Forelimb muscle (tissue), 1 donor: ENCODE data around the gene TLCD3A. TPM values are rescaled to one million over a fixed set of nuclear protein-coding genes. Genes with fewer than 3 reads are reported as not detected.
"Not testable (repeated sequence)": the region's sequence is repeated elsewhere in the genome, so short reads cannot be mapped to it uniquely, and the experiment has no call there.

Experiments used
- DNase-seq: peaks from one replicate; pipeline ENCODE4 v3.0.0-alpha.2; 2013; ENCODE audit warnings: low read depth
- polyA plus RNA-seq: library from polyadenylated mRNA; unstranded; fragments of 120-200 nt; gene quantifications from one replicate; pipeline ENCODE4 v1.2.1, GENCODE V29; 2013; ENCODE audit not compliant: insufficient read length

TLCD3A gene
- polyA plus RNA-seq, 1 donor, result 14.0 TPM

DNA sequence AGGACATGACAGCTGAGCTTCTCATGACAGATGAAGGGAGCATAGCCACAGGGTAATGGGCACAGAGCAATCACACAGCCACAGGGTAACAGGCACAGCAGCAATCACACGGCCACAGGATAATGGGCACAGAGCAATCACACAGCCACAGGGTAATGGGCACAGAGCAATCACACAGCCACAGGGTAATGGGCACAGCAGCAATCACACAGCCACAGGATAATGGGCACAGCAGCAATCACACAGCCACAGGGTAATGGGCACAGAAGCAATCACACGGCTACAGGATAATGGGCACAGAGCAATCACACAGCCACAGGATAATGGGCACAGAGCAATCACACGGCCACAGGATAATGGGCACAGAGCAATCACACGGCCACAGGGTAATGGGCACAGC lies 16.2 kb downstream of the TLCD3A start:
- DNase-seq, result not testable (repeated sequence)

DNA sequence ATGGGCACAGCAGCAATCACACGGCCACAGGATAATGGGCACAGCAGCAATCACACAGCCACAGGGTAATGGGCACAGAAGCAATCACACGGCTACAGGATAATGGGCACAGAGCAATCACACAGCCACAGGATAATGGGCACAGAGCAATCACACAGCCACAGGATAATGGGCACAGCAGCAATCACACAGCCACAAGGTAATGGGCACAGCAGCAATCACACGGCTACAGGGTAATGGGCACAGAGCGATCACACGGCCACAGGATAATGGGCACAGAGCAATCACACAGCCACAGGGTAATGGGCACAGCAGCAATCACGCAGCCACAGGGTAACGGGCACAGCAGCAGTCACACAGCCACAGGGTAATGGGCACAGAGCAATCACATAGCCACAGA lies 17.0 kb downstream of the TLCD3A start:
- not testable (repeated sequence) for DNase-seq

DNA sequence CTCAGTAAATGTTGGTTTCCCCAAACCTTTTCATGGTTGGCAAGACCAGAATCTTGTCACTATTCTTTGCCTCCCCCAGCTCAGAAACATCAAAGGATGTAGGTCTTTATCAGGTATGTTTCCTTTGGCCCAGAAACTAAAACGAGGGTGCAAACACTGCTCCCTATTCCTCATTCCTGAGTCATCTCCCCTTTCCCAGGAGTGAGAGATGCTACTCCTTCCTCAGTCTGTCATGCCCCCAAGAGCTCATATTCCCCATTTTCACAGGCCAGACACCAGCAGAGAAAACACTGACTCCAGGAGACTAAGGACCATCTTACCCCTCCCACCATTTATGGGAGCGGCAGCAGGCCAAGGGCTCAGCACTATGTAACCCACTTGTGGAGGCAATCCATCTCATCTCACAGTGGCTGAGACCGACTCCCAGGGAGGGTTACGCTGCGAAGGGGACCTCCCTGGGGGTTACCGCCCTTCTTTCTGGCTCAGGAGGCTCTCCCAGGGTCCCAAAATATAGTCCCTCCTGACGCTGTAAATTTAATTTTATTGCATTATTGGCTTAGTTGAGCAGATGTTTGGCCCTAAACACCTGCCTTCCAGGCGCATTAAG lies 18.1 kb downstream of the TLCD3A start:
- no peak for DNase-seq

- DNase-seq, result no peak
These were observed 19.0 kb downstream of the TLCD3A start for GRCh38 chr17:751269-752001.

DNA sequence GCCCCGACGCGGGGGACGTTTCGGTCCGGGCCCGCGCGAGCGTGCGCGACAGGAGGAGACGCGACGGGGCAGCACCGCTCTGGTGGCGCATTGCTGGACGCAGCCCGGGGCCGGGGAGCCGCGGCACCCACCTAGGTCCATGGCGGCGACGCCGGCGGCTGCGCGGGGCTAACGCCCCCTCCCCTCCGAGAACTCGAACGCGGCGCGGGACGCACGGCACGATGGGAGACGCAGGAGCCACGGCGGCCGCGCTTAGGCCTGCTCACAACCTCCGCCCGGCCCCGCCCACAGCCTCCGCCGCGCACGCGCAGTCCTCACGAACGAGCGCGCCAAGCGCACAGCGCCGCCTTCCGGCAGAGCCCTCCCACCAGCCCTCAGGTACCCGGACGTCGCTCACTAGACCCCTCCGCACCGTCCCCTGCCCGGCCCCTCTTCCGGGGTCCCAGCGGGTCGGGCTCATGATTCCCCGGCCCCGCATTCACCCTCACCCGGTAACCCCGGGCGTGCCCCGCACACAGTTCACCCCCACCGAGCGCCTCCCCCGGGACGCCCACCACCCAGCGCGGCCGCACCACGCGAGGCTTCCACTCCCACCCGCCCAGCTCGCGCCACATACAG lies 19.7 kb downstream of the TLCD3A start, which contains the start of gene GEMIN4:
TSS of gene GEMIN4 (minus strand) at position 263 of the 618 bp plus-strand sequence. CDS start at position 141, 122 bp downstream.
- DNase-seq, result peak; percentile 57

DNA sequence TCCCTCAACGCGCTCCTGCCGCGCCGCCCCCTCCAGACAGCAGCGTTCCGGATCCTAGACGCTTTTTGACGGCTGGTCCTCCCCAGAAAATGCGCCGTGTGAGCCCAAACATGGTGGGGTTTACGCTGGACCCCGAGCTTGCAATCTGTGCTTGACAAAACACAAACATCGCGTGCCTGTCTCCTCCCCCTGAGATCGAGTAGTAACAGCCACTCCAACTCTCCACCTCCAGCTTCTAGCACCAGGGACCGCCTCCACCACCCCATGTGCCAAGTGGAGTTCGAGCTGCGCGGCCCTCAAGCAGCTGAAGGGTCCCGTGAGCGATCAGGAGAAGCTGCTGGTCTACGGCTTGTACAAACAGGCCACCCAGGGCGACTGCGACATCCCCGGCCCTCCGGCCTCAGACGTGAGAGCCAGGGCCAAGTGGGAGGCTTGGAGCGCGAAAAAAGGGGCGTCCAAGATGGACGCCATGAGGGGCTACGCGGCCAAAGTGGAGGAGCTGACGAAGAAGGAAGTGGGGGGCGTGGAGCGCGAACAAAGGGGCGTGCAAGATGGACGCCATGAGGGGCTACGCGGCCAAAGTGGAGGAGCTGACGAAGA lies 20.3 kb downstream of the TLCD3A start:
- DNase-seq, result no peak

GRCh38 chr17:753418-753817 lies 21.0 kb downstream of the TLCD3A start:
- DNase-seq, result no peak

DNA sequence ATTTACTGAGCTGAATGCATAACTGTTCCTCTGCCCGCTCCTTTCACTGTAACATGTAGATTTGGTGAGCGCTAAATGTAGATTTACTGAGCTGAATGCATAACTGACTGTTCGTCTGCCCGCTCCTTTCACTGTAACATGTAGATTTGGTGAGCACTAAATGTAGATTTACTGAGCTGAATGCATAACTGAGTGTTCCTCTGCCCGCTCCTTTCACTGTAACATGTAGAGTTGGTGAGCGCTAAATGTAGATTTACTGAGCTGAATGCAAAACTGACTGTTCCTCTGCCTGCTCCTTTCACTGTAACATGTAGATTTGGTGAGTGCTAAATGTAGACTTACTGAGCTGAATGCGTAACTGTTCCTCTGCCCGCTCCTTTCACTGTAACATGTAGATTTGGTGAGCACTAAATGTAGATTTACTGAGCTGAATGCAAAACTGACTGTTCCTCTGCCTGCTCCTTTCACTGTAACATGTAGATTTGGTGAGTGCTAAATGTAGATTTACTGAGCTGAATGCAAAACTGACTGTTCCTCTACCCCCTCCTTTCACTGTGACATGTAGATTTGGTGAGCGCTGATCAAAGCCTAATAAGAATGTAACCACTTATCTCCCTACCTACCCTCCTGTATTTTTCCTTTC lies 23.0 kb downstream of the TLCD3A start:
- not testable (repeated sequence) for DNase-seq

- DNase-seq, result not testable (repeated sequence)
These were observed 23.7 kb downstream of the TLCD3A start for GRCh38 chr17:756010-756567.

DNA sequence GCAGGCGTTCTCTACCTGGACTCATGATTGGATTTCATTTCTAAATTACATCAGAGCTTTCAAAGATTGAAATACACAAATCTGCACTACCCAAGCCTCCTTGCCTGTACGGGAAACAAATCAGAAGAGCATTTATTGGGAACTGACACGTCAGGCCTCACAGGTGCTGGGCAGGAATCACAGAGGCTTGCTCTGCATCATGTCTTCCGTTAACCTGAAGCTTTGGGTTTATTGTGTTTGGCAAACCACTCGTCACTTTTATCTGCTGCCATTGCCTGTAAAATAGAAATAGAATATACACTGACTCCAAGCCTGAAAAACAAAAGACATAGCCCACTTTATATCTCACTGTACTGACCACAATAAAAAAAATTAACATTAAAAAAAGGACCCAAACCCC lies 27.6 kb downstream of the TLCD3A start:
- no peak for DNase-seq

DNA sequence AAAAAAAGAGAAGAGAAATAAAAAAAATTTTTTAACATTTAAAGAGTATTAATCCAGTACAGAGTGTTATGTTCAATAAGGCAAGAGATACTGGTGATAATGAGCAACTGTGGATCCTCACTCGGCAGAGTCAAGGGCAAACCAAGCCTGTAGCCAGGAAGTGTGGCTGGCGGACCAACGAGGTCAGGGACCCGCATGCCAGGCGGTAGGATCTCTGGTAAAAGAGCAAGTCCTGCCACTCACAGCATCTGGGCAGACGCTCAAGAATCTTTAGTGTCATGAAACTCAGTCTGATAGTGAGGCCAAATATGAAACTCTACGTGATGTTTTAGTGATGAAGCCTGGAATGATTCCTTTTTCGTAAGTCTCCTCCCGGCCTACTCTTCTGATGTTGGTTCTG lies 28.0 kb downstream of the TLCD3A start:
- no peak for DNase-seq

DNA sequence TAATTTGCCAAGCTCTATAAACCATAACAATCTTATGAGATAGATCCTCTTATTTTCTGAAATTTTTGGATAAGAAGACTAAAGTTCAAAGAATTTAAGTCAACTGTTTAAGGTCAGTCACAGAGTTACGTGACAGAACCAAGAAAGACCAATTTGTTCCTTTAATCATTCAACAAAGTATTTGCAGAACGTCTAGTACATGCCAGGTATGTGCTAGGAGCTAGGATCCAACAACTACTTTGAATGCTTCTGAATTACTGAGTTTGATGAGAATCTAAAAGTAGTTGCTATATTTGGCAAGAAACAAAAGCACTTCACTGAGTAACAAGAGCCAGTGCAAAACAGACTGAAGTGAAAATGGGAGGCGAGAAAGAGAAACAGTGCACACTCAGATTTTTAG lies 34.7 kb downstream of the TLCD3A start:
- no peak for DNase-seq

DNA sequence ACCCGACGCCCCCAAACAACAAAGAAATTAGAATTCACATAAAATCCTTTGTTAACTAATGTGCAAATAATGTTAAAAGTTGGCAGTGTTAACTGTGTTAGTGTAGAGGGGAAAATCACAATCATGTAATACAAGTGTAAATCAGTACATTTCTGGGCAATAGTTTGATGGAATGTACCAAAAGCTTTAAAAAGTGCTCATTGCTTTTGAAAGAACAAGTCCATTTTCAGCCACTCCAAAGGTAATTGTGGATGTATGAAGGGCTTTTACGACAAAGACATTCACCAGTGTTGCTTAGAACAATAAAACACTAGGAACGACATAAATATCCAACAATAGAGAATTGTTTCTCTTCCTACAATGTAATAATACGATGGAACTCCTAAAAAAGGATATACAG lies 40.6 kb downstream of the TLCD3A start:
- no peak for DNase-seq

DNA sequence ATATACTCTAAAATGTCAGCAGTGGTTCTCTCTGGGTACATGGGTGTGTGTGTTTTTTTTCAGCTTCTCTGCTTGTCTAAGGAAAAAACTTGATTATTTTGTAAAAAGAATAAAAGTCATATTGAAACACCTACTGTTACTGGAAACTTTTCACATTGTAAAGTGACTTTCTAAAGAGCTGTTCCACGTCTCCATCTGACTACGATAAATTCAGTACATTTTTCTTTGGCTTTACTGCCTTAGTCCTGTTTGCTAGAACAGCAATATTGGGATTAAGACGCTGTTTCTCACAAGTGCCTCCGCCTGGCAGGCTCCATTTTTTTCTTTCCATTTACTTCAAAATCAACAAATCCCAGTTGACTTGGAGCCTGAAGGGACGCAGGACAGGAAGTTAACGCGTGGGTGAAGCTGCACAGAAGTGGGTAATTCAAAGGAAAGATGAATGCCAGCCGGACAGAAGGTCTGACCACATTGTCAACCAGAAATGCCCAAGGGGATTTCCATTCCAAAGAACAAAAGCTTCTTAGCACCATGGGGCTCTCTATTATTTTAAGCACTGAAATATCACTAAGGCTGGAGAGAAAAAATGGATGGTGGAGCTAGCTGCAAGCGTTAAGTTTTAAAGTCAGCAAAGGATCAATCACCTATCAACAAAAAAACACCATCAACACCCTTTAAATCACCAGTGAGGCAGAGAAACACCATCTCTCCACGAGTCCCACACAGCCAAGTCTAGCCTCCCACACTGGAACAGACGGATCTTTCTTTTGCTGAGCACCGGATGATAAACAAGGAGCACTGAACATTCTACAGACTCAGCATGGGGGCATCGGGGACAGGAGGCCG lies 41.3 kb downstream of the TLCD3A start:
- no peak for DNase-seq

DNA sequence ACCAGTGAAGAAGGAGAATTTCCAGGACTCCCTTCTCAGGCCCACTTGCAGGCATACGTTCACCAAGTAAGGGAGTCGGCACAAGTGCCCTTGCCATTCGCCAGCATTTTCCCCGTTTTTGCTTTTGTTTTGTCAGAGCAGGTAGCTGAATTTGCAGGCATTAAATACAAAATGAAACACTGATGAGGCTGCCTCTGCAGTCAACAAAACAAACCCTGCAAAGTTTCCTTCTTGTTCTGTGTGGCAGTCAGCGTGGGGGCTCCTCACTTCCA lies 41.9 kb downstream of the TLCD3A start:
- no peak for DNase-seq

GRCh38 chr17:778096-778495 lies 45.7 kb downstream of the TLCD3A start:
- no peak for DNase-seq

GRCh38 chr17:781805-782731 lies 49.7 kb downstream of the TLCD3A start, which contains the start of the genes GLOD4 and MRM3:
Gene GLOD4 (minus strand): TSS chr17:782280. CDS start chr17:782255, 25 bp downstream.
Gene MRM3 (plus strand): TSS chr17:782353. CDS start chr17:782379, 26 bp downstream.
- peak; percentile 68 for DNase-seq

DNA sequence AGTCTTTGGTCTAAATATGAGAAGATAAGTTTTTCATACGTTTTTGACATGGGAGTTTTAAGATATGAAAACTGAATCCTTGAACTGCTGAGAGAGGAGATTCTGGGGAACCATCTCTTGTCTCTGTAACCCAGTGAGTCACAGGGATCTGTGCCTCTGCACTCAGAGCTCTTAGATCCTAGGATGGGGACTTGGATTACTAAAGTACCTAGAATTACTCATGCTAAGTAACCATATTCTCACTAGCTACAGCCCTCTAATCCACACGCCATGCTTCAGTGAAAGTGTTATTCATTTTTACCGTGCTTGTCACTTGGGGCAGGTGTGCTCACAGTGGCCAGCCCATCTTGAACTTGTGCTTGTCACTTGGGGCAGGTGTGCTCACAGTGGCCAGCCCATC lies 51.7 kb downstream of the TLCD3A start:
- DNase-seq, result no peak

- DNase-seq, result not testable (repeated sequence)
These were observed 53.5 kb downstream of the TLCD3A start for GRCh38 chr17:785901-786300.
